Keratinocyte (primary cell): ENCODE measurements around the gene HNRNPDL.

Source experiments
- EZH2 ChIP-seq: IDR thresholded peaks from one replicate; pipeline ENCODE4 v1.6.1; 2012; ENCODE audit warnings: inconsistent platforms, mild to moderate bottlenecking, low read length, moderate library complexity
- TF ChIP-seq, protein P1 (sequence below), 3 experiments: IDR thresholded peaks in 1 of 3; conservative IDR thresholded peaks in 1 of 3; optimal IDR thresholded peaks in 1 of 3; 2 replicates in 2 of 3; 3 replicates in 1 of 3; pipeline versions ENCODE3 to v1.5.1; 2011; ENCODE audit warnings: low read length in 3 of 3, mild to moderate bottlenecking in 3 of 3, moderate library complexity in 2 of 3, control low read depth in 1 of 3, inconsistent platforms in 1 of 3; ENCODE audit not compliant: insufficient read depth in 2 of 3; ENCODE audit errors: extremely low read depth in 1 of 3

- TF ChIP-seq, protein P1, sequence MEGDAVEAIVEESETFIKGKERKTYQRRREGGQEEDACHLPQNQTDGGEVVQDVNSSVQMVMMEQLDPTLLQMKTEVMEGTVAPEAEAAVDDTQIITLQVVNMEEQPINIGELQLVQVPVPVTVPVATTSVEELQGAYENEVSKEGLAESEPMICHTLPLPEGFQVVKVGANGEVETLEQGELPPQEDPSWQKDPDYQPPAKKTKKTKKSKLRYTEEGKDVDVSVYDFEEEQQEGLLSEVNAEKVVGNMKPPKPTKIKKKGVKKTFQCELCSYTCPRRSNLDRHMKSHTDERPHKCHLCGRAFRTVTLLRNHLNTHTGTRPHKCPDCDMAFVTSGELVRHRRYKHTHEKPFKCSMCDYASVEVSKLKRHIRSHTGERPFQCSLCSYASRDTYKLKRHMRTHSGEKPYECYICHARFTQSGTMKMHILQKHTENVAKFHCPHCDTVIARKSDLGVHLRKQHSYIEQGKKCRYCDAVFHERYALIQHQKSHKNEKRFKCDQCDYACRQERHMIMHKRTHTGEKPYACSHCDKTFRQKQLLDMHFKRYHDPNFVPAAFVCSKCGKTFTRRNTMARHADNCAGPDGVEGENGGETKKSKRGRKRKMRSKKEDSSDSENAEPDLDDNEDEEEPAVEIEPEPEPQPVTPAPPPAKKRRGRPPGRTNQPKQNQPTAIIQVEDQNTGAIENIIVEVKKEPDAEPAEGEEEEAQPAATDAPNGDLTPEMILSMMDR (optimal IDR thresholded peaks at IDR 0.05 in 1 of 3, IDR thresholded peaks at IDR 0.05 in 1 of 3, conservative IDR thresholded peaks at IDR 0.05 in 1 of 3; ENCODE audit: extremely low read depth in 1 of 3, insufficient read depth in 2 of 3, low read length in 3 of 3) = no peak
- TF ChIP-seq EZH2 = no peak
These were observed 49.0 kb downstream of the HNRNPDL start for GRCh38 chr4:82381235-82381634.
